ENCODE measurements around the gene TFPI2.
"Not testable (repeated sequence)": the region's sequence is repeated elsewhere in the genome, so short reads cannot be mapped to it uniquely, and the experiment has no call there.

The TFPI2 gene

GRCh38 chr7:93890464-93891068, at the start of gene TFPI2:
Gene TFPI2 (minus strand): TSS chr7:93890753. CDS start chr7:93890678, 75 bp downstream.
- DNase-seq (ENCODE audit: low read depth in 2 of 2, low spot score in 1 of 2): no peak

- DNase-seq (ENCODE audit: low read depth in 2 of 2, low spot score in 1 of 2): no peak
Observed at GRCh38 chr7:93938293-93938692, 47.7 kb upstream of the TFPI2 start.

- DNase-seq (ENCODE audit: low read depth in 2 of 2, low spot score in 1 of 2): no peak
Observed at GRCh38 chr7:93937818-93938217, 47.3 kb upstream of the TFPI2 start.

GRCh38 chr7:93935102-93935501, 44.5 kb upstream of the TFPI2 start:
- no peak for DNase-seq (ENCODE audit: low read depth in 2 of 2, low spot score in 1 of 2)

GRCh38 chr7:93933156-93933555, 42.6 kb upstream of the TFPI2 start:
- DNase-seq (ENCODE audit: low read depth in 2 of 2, low spot score in 1 of 2): no peak

GRCh38 chr7:93931655-93932054, 41.1 kb upstream of the TFPI2 start:
- DNase-seq (ENCODE audit: low read depth in 2 of 2, low spot score in 1 of 2): no peak

GRCh38 chr7:93927585-93927984, 37.0 kb upstream of the TFPI2 start:
- no peak for DNase-seq (ENCODE audit: low read depth in 2 of 2, low spot score in 1 of 2)

GRCh38 chr7:93926800-93927199, 36.2 kb upstream of the TFPI2 start:
- no peak for DNase-seq (ENCODE audit: low read depth in 2 of 2, low spot score in 1 of 2)

GRCh38 chr7:93923942-93924341, 33.4 kb upstream of the TFPI2 start:
- DNase-seq (ENCODE audit: low read depth in 2 of 2, low spot score in 1 of 2): no peak

GRCh38 chr7:93923296-93923695, 32.7 kb upstream of the TFPI2 start:
- no peak for DNase-seq (ENCODE audit: low read depth in 2 of 2, low spot score in 1 of 2)

- DNase-seq (ENCODE audit: low read depth in 2 of 2, low spot score in 1 of 2): no peak
Observed at GRCh38 chr7:93921607-93922566, 31.3 kb upstream of the TFPI2 start, which contains the start of gene GNG11. Gene GNG11 (plus strand): TSS chr7:93921735. CDS start chr7:93922138, 403 bp downstream.

GRCh38 chr7:93921186-93921585, 30.6 kb upstream of the TFPI2 start:
- no peak for DNase-seq (ENCODE audit: low read depth in 2 of 2, low spot score in 1 of 2)

GRCh38 chr7:93920496-93921182, 30.1 kb upstream of the TFPI2 start:
- DNase-seq (ENCODE audit: low read depth in 2 of 2, low spot score in 1 of 2): no peak

- not testable (repeated sequence) for DNase-seq (ENCODE audit: low read depth in 2 of 2, low spot score in 1 of 2)
Observed at GRCh38 chr7:93916315-93916714, 25.8 kb upstream of the TFPI2 start.

- not testable (repeated sequence) for DNase-seq (ENCODE audit: low read depth in 2 of 2, low spot score in 1 of 2)
Observed at GRCh38 chr7:93915888-93916287, 25.3 kb upstream of the TFPI2 start.

GRCh38 chr7:93915206-93915842, 24.8 kb upstream of the TFPI2 start:
- DNase-seq (ENCODE audit: low read depth in 2 of 2, low spot score in 1 of 2): not testable (repeated sequence)

GRCh38 chr7:93914581-93915066, 24.1 kb upstream of the TFPI2 start:
- no peak for DNase-seq (ENCODE audit: low read depth in 2 of 2, low spot score in 1 of 2)

GRCh38 chr7:93913197-93913596, 22.6 kb upstream of the TFPI2 start:
- DNase-seq (ENCODE audit: low read depth in 2 of 2, low spot score in 1 of 2): no peak

GRCh38 chr7:93911661-93912060, 21.1 kb upstream of the TFPI2 start:
- DNase-seq (ENCODE audit: low read depth in 2 of 2, low spot score in 1 of 2): not testable (repeated sequence)

GRCh38 chr7:93911242-93911641, 20.7 kb upstream of the TFPI2 start:
- not testable (repeated sequence) for DNase-seq (ENCODE audit: low read depth in 2 of 2, low spot score in 1 of 2)
